ENCODE results near the gene TTC13. TPM values are rescaled to one million over a fixed set of nuclear protein-coding genes. Genes with fewer than 3 reads are reported as not detected.

Gene TTC13
- total RNA-seq, 4 donors from 2014 or later: 16.0 to 36.0 (median 22.7) TPM

DNA sequence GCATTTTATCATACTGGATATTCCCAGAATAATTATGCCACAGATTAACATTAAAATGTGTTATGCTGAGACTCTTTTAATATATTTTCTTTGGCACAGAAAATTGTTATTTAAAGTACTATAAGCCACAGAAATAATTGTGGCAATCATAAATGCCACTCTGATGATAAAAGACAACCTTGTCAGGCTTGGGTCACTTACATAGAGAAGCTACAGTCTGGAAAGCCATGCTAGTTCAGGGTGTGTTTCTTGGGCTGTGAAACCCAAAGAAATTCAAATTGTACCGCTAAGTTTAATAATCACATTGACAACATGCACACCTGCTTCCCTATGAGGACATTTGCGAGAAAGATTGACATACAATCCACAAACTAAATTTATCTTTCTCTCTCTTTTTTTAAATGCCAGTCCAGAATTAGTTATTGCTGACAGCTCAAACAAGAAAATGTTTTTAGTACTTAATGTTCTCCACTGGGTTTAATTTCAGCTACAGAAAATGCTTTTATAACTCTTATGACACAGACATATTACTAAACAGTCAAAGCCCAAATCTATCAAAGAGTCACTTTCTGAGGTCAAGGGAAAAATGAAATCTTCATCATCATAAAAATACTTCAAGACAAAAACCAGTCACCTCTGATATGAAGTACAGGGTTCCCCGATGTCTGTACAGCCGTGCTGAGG lies 38.7 kb downstream of the TTC13 start:
- peaks cover 0 to 14% of the 10 kb centered on the region in 2 donors for H3K4me1 ChIP-seq
- no peaks in the 10 kb centered on the region for H3K27me3 ChIP-seq
- H3K4me3 ChIP-seq: no peak overlapping the region
- intact Hi-C loops (cut with DNase I; ENCODE audit: low total_unique reads) (no loop called here), in situ Hi-C loops (cut with MboI; ENCODE audit: low sequenced_read_pairs in 4 of 4) (loop anchor here in 1 of 4 donors (25.0 kb wide), 1 partner anchor 272 kb away; no protein-coding TSS in a partner anchor)
- H3K27ac ChIP-seq: peak overlapping the region in 1 of 4 donors; percentile 9
- DNase-seq (no peak), ATAC-seq (peak in 1 of 2 donors; percentile 45)
- H3K36me3 ChIP-seq: peaks cover 0 to 6% of the 10 kb centered on the region in 2 donors
- H3K9me3 ChIP-seq: no peaks in the 10 kb centered on the region
- TF ChIP-seq, protein P1, sequence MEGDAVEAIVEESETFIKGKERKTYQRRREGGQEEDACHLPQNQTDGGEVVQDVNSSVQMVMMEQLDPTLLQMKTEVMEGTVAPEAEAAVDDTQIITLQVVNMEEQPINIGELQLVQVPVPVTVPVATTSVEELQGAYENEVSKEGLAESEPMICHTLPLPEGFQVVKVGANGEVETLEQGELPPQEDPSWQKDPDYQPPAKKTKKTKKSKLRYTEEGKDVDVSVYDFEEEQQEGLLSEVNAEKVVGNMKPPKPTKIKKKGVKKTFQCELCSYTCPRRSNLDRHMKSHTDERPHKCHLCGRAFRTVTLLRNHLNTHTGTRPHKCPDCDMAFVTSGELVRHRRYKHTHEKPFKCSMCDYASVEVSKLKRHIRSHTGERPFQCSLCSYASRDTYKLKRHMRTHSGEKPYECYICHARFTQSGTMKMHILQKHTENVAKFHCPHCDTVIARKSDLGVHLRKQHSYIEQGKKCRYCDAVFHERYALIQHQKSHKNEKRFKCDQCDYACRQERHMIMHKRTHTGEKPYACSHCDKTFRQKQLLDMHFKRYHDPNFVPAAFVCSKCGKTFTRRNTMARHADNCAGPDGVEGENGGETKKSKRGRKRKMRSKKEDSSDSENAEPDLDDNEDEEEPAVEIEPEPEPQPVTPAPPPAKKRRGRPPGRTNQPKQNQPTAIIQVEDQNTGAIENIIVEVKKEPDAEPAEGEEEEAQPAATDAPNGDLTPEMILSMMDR (IDR thresholded peaks at IDR 0.05 in 4 of 5, conservative IDR thresholded peaks at IDR 0.05 in 1 of 5): no peak
- no peak for TF ChIP-seq POLR2A (IDR thresholded peaks at IDR 0.05)

- TF ChIP-seq, protein P1 (IDR thresholded peaks at IDR 0.05 in 4 of 5, conservative IDR thresholded peaks at IDR 0.05 in 1 of 5): no peak
- no peak for TF ChIP-seq POLR2A (IDR thresholded peaks at IDR 0.05)
- peaks cover 0 to 6% of the 10 kb centered on the region in 2 donors for H3K36me3 ChIP-seq
- H3K9me3 ChIP-seq: no peaks in the 10 kb centered on the region
- H3K27me3 ChIP-seq: no peaks in the 10 kb centered on the region
- ATAC-seq (no peak), DNase-seq (no peak)
- intact Hi-C loops (cut with DNase I; ENCODE audit: low total_unique reads): no loop called here
- no peak overlapping the region for H3K27ac ChIP-seq
- in situ Hi-C loops (cut with MboI; ENCODE audit: low sequenced_read_pairs in 4 of 4): loop anchor here in 1 of 4 donors (25.0 kb wide), 1 partner anchor 273 kb away; no protein-coding TSS in a partner anchor
- no peak overlapping the region for H3K4me3 ChIP-seq
- peaks cover 0 to 14% of the 10 kb centered on the region in 2 donors for H3K4me1 ChIP-seq
Measured at GRCh38 chr1:230938924-230939368, 39.7 kb downstream of the TTC13 start.

DNA sequence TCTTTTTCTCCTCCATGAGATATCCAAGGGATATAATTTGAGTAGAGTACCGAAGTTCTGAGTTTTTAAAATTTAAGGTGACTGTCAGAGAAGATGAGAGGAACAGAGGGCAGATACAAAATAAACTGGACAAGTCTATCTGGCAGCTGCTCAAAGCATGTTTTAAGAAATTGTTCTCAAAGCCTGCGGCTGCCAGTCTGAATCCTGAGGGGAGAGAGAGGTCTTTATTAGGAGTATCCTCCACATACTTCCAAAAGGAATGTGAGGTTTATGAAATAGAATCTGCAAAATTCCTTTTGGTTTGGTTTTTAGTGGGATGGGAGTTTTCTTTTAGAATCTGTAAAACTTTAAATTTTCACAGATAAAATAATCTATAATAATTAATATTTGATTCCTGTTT lies 41.3 kb downstream of the TTC13 start:
- no peak overlapping the region for H3K4me3 ChIP-seq
- in situ Hi-C loops (cut with MboI; ENCODE audit: low sequenced_read_pairs in 4 of 4) (loop anchor here in 1 of 4 donors (25.0 kb wide), 1 partner anchor 275 kb away; no protein-coding TSS in a partner anchor), intact Hi-C loops (cut with DNase I; ENCODE audit: low total_unique reads) (no loop called here)
- no peaks in the 10 kb centered on the region for H3K9me3 ChIP-seq
- H3K27me3 ChIP-seq: no peaks in the 10 kb centered on the region
- DNase-seq: no peak
- no peak for ATAC-seq
- TF ChIP-seq, protein P1 (IDR thresholded peaks at IDR 0.05 in 4 of 5, conservative IDR thresholded peaks at IDR 0.05 in 1 of 5): no peak
- no peak for TF ChIP-seq POLR2A (IDR thresholded peaks at IDR 0.05)
- H3K4me1 ChIP-seq: peaks cover 0 to 14% of the 10 kb centered on the region in 2 donors
- H3K36me3 ChIP-seq: no peaks in the 10 kb centered on the region
- H3K27ac ChIP-seq: no peak overlapping the region

DNA sequence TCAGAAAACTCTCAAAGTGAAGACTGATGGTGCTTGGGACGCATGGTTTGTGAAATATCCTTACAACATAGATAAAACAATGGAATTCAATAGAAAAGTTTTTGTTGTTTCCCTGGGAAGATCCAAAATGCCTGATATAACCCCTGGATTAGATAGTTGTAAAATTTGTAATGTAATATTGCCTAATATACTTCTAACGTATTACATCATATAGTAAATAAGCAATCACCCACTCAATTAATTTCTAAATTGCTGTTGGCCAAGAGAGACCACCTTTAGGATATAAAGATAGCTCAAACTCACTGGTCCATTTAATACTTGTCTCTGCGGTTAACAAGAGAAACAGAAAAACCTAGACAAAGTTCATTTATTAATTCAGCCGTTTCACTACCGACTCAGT lies 42.2 kb downstream of the TTC13 start:
- DNase-seq: no peak
- ATAC-seq: no peak
- intact Hi-C loops (cut with DNase I; ENCODE audit: low total_unique reads) (no loop called here), in situ Hi-C loops (cut with MboI; ENCODE audit: low sequenced_read_pairs in 4 of 4) (loop anchor here in 1 of 4 donors (25.0 kb wide), 1 partner anchor 276 kb away; no protein-coding TSS in a partner anchor)
- H3K4me3 ChIP-seq: no peak overlapping the region
- H3K36me3 ChIP-seq: peaks cover 0 to 5% of the 10 kb centered on the region in 2 donors
- H3K4me1 ChIP-seq: peaks cover 0 to 14% of the 10 kb centered on the region in 2 donors
- TF ChIP-seq, protein P1 (IDR thresholded peaks at IDR 0.05 in 4 of 5, conservative IDR thresholded peaks at IDR 0.05 in 1 of 5): no peak
- no peak for TF ChIP-seq POLR2A (IDR thresholded peaks at IDR 0.05)
- no peak overlapping the region for H3K27ac ChIP-seq
- H3K27me3 ChIP-seq: no peaks in the 10 kb centered on the region
- no peaks in the 10 kb centered on the region for H3K9me3 ChIP-seq
